ENCODE data around the gene KLHL29.

- no peak for TF ChIP-seq CTCF (IDR thresholded peaks at IDR 0.05; ENCODE audit: borderline replicate concordance, extremely low read depth, low read length, poor library complexity, severe bottlenecking)
- no peak for TF ChIP-seq EZH2 (IDR thresholded peaks at IDR 0.05; ENCODE audit: borderline replicate concordance, low read depth, low read length, severe bottlenecking)
These were observed 206.1 kb downstream of the KLHL29 start for GRCh38 chr2:23591111-23591510.

All from DND-41 (cell line).